IMR-90 (cell line): ENCODE measurements around the gene RBFA. TPM values are rescaled to one million over a fixed set of nuclear protein-coding genes. Genes with fewer than 3 reads are reported as not detected.

Source experiments
- ATAC-seq: fragments of 200-7000 bp; cut with Tn5 transposase; 2 replicates; pipeline ENCODE4 v1.9.1; 2020; ENCODE audit warnings: low read depth, mild to moderate bottlenecking, moderate library complexity
- BruUV-seq: library from RNA; stranded (reverse); fragments of 400-500 nt; replicated peaks from 2 replicates; lab custom pipeline; 2021; lab: Mats Ljungman, UMichigan
- CTCF ChIA-PET: fragments of 300-600 bp; formaldehyde crosslinking; extraction: SDS; loops from one replicate; lab custom pipeline; 2021; ENCODE audit warnings: antibody characterized with exemption; lab: Yijun Ruan, JAX
- POLR2A ChIA-PET: fragments of 300-600 bp; sonication (Branson Sonifier 250); formaldehyde crosslinking; loops from one replicate; lab custom pipeline; 2022; ENCODE audit warnings: antibody characterized with exemption; ENCODE audit not compliant: unreplicated experiment; lab: Charles Lee
- DNase-seq: peaks from one replicate; pipeline ENCODE4 v3.0.0; 2013
- H2AFZ ChIP-seq: replicated peaks from 2 replicates; pipeline ENCODE3; 2013; ENCODE audit warnings: low read length, mild to moderate bottlenecking; ENCODE audit not compliant: poor library complexity
- H2AK5ac ChIP-seq: 2 replicates; pipeline ENCODE4 v1.6.1; 2013; ENCODE audit warnings: low read depth, low read length, inconsistent platforms
- H2AK9ac ChIP-seq: replicated peaks from 2 replicates; pipeline ENCODE3; 2013; ENCODE audit warnings: mild to moderate bottlenecking, low read depth, low read length, moderate library complexity; ENCODE audit not compliant: poor library complexity
- H2BK120ac ChIP-seq: 2 replicates; pipeline ENCODE4 v1.6.1; 2013; ENCODE audit warnings: low read depth, low read length, inconsistent platforms
- H2BK15ac ChIP-seq: 3 replicates; pipeline ENCODE4 v1.6.1; 2013; ENCODE audit warnings: low read depth, low read length, inconsistent platforms
- H2BK20ac ChIP-seq: 2 replicates; pipeline ENCODE4 v1.6.1; 2013; ENCODE audit warnings: low read depth, mild to moderate bottlenecking, inconsistent platforms, low read length, moderate library complexity
- H2BK5ac ChIP-seq: 2 replicates; pipeline ENCODE4 v1.6.1; 2013; ENCODE audit warnings: mild to moderate bottlenecking, low read depth, low read length, inconsistent platforms; ENCODE audit not compliant: poor library complexity, severe bottlenecking
- H3K14ac ChIP-seq: replicated peaks from 2 replicates; pipeline ENCODE4 v1.6.1; 2013; ENCODE audit warnings: low read depth, low read length, inconsistent platforms
- H3K18ac ChIP-seq: 2 replicates; pipeline ENCODE4 v1.6.1; 2013; ENCODE audit warnings: low read depth, low read length, control low read depth
- H3K23ac ChIP-seq: 2 replicates; pipeline ENCODE4 v1.6.1; 2013; ENCODE audit warnings: low read depth, low read length, inconsistent platforms
- H3K27ac ChIP-seq: 2 replicates; pipeline ENCODE4 v1.5.1; 2013; ENCODE audit warnings: mild to moderate bottlenecking, control low read depth, low read length; ENCODE audit not compliant: insufficient read depth
- H3K27me3 ChIP-seq: 2 replicates; pipeline ENCODE4 v1.6.1; 2013; ENCODE audit warnings: low read length; ENCODE audit not compliant: control insufficient read depth, insufficient read depth
- H3K36me3 ChIP-seq: 2 replicates; pipeline ENCODE4 v1.6.1; 2013; ENCODE audit warnings: low read length, mixed read lengths; ENCODE audit not compliant: control insufficient read depth, insufficient read depth
- H3K4ac ChIP-seq: 2 replicates; pipeline ENCODE4 v1.6.1; 2013; ENCODE audit warnings: low read depth, low read length, inconsistent platforms
- H3K4me1 ChIP-seq: 2 replicates; pipeline ENCODE4 v1.6.1; 2013; ENCODE audit warnings: low read length, mixed read lengths; ENCODE audit not compliant: control insufficient read depth, insufficient read depth
- H3K4me2 ChIP-seq: 2 replicates; pipeline ENCODE4 v1.6.1; 2013; ENCODE audit warnings: low read depth, mild to moderate bottlenecking, control low read depth, low read length, moderate library complexity
- H3K4me3 ChIP-seq: 2 replicates; pipeline ENCODE4 v1.5.1; 2013; ENCODE audit warnings: low read depth, mild to moderate bottlenecking, control low read depth, low read length, moderate library complexity; ENCODE audit not compliant: insufficient read depth
- H3K56ac ChIP-seq: 2 replicates; pipeline ENCODE4 v1.6.1; 2013; ENCODE audit warnings: low read length, inconsistent platforms; ENCODE audit not compliant: insufficient read depth; ENCODE audit errors: extremely low read depth
- H3K79me1 ChIP-seq, 2 experiments: 2 replicates each; pipeline ENCODE4 v1.6.1; 2013; ENCODE audit warnings: low read length in 2 of 2, inconsistent platforms in 1 of 2, low read depth in 1 of 2
- H3K9ac ChIP-seq: 2 replicates; pipeline ENCODE4 v1.6.1; 2013; ENCODE audit warnings: low read depth, low read length, control low read depth
- H3K9me1 ChIP-seq: 2 replicates; pipeline ENCODE4 v1.6.1; 2013; ENCODE audit warnings: low read length, inconsistent platforms; ENCODE audit not compliant: insufficient read depth
- H3K9me3 ChIP-seq: 2 replicates; pipeline ENCODE4 v1.6.1; 2013; ENCODE audit warnings: low read length; ENCODE audit not compliant: control insufficient read depth, insufficient read depth
- H4K20me1 ChIP-seq: 2 replicates; pipeline ENCODE4 v1.6.1; 2013; ENCODE audit warnings: low read length, inconsistent platforms; ENCODE audit not compliant: insufficient read depth
- H4K5ac ChIP-seq: 2 replicates; pipeline ENCODE4 v1.6.1; 2013; ENCODE audit warnings: mild to moderate bottlenecking, low read depth, low read length, control low read depth
- H4K8ac ChIP-seq, 2 experiments: 2 replicates each; pipeline ENCODE4 v1.6.1; 2013; ENCODE audit warnings: low read depth in 2 of 2, low read length in 2 of 2, control low read depth in 1 of 2, inconsistent platforms in 1 of 2
- H4K91ac ChIP-seq: 2 replicates; pipeline ENCODE4 v1.6.1; 2013; ENCODE audit warnings: low read depth, low read length, inconsistent platforms; ENCODE audit not compliant: insufficient read depth
- BHLHE40 ChIP-seq: fragments of 150-350 bp; IDR thresholded peaks from 2 replicates; pipeline ENCODE4 v1.6.1; 2016; ENCODE audit warnings: mild to moderate bottlenecking, low read depth, low read length
- CTCF ChIP-seq: conservative IDR thresholded peaks from 2 replicates; pipeline ENCODE4 v1.5.1; 2012; ENCODE audit warnings: mild to moderate bottlenecking, low read depth, low read length, improper control_type of control experiment
- ELK1 ChIP-seq: fragments of 150-350 bp; IDR thresholded peaks from 2 replicates; pipeline ENCODE4 v1.6.1; 2016; ENCODE audit warnings: low read depth, mild to moderate bottlenecking, low read length, moderate library complexity, borderline replicate concordance
- FOS ChIP-seq: fragments of 150-350 bp; IDR thresholded peaks from 2 replicates; pipeline ENCODE4 v1.6.1; 2016; ENCODE audit warnings: low read depth, low read length
- MAZ ChIP-seq: IDR thresholded peaks from 2 replicates; pipeline ENCODE4 v1.6.1; 2012; ENCODE audit warnings: low read depth, mild to moderate bottlenecking, low read length, improper control_type of control experiment, moderate library complexity, borderline replicate concordance
- NFE2L2 ChIP-seq: fragments of 150-350 bp; IDR thresholded peaks from 2 replicates; pipeline ENCODE4 v1.6.1; 2016; ENCODE audit warnings: low read depth, mild to moderate bottlenecking, low read length
- POLR2A ChIP-seq: IDR thresholded peaks from 2 replicates; pipeline ENCODE4 v1.6.1; 2012; ENCODE audit warnings: mild to moderate bottlenecking, low read depth, low read length
- RAD21 ChIP-seq: IDR thresholded peaks from 2 replicates; pipeline ENCODE4 v1.6.1; 2012; ENCODE audit warnings: low read length, improper control_type of control experiment
- RCOR1 ChIP-seq: IDR thresholded peaks from 2 replicates; pipeline ENCODE4 v1.6.1; 2012; ENCODE audit warnings: mild to moderate bottlenecking, low read length, improper control_type of control experiment; ENCODE audit not compliant: insufficient replicate concordance
- RFX5 ChIP-seq: IDR thresholded peaks from 2 replicates; pipeline ENCODE4 v1.8.0; 2012; ENCODE audit warnings: low read depth, mild to moderate bottlenecking, low read length, moderate library complexity
- USF2 ChIP-seq: fragments of 150-350 bp; IDR thresholded peaks from 2 replicates; pipeline ENCODE4 v1.6.1; 2017; ENCODE audit warnings: mild to moderate bottlenecking, antibody characterized with exemption, low read length, low read depth
- WGBS, 2 experiments: methylation state at CpG; one replicate each; pipeline versions ENCODE4 v1.1.5 to v1.1.7; 2013; ENCODE audit warnings: missing lambda C conversion rate in 2 of 2; ENCODE audit not compliant: insufficient read length in 1 of 2; ENCODE audit errors: extremely low coverage in 2 of 2; 5-methylcytosine and 5-hydroxymethylcytosine counted together
- dilution Hi-C: fragments of 300-500 bp; cut with HindIII; formaldehyde crosslinking; loops from one replicate; pipeline ENCODE4 v1.14.3; 2018; ENCODE audit warnings: low sequenced_read_pairs; ENCODE audit not compliant: unreplicated experiment
- in situ Hi-C: fragments of 300-500 bp; cut with MboI; formaldehyde crosslinking; loops from 3 replicates; pipeline ENCODE4 v1.14.3; 2019; ENCODE audit warnings: low sequenced_read_pairs, inconsistent platforms, mixed read lengths
- intact Hi-C: fragments of 100-400 bp; cut with micrococcal nuclease; formaldehyde crosslinking; loops from 2 replicates; pipeline ENCODE4 v1.10.0; 2022
- polyA plus RNA-seq, 3 experiments: library from polyadenylated mRNA; depleted of rRNA; stranded (reverse); fragments of >200 nt; gene quantifications; 2 replicates each; pipeline ENCODE4 v1.2.3, GENCODE V29; 2012; ENCODE audit warnings: low replicate concordance in 1 of 3
- total RNA-seq: library from RNA; depleted of rRNA; stranded (reverse); fragments of >200 nt; gene quantifications from 2 replicates; pipeline ENCODE4 v1.2.3, GENCODE V29; 2012

The RBFA gene
- total and polyA plus RNA-seq, 2 of the 4 experiments (the other 2 are of a cell fraction), result 21.0 to 38.0 TPM

- H4K20me1 ChIP-seq, result peaks cover 39% of the 10 kb centered on the region
- DNase-seq (no peak), ATAC-seq (no peak)
- peak overlapping the region; percentile 90 for H2AK9ac ChIP-seq
- peak overlapping the region; percentile 95 for H3K4ac ChIP-seq
- H3K9me1 ChIP-seq, result no peaks in the 10 kb centered on the region
- H2BK20ac ChIP-seq, result no peak overlapping the region
- peak overlapping the region; percentile 25 for H2BK5ac ChIP-seq
- no peak overlapping the region for H2BK120ac ChIP-seq
- H2BK15ac ChIP-seq, result no peak overlapping the region; the same call in 2 of the 3 replicates
- H3K56ac ChIP-seq, result peak overlapping the region; percentile 93
- H3K18ac ChIP-seq, result no peak overlapping the region
- H3K36me3 ChIP-seq, result peaks cover 9% of the 10 kb centered on the region
- H4K8ac ChIP-seq, result peak overlapping the region; percentile 94 to 99
- peak overlapping the region; percentile 84 for H4K91ac ChIP-seq
- peak overlapping the region; percentile 89 for H3K4me2 ChIP-seq
- H3K4me3 ChIP-seq, result peak overlapping the region; percentile 85
- peak overlapping the region; percentile 92 for H3K27ac ChIP-seq
- peak overlapping the region; percentile 94 for H2AK5ac ChIP-seq
- ChIA-PET CTCF (no interaction called here), POLR2A (no interaction called here)
- BruUV-seq, result no TSS peak
- H2AFZ ChIP-seq, result peak overlapping the region; percentile 97
- no CpG with 5 or more reads among the region's 14 CpGs for WGBS, 2 experiments
- H4K5ac ChIP-seq, result peak overlapping the region; percentile 7; the same call in 1 of the 2 replicates
- H3K9me3 ChIP-seq, result no peaks in the 10 kb centered on the region
- H3K9ac ChIP-seq, result peak overlapping the region; percentile 96
- H3K4me1 ChIP-seq, result peaks cover 6% of the 10 kb centered on the region
- dilution Hi-C loops (no loop called here), in situ Hi-C loops (no loop called here), intact Hi-C loops (loop anchor here (5.0 kb wide), 1 partner anchor 143 kb away; no protein-coding TSS in a partner anchor)
- TF ChIP-seq FOS, result no peak
- TF ChIP-seq ELK1, result no peak
- TF ChIP-seq CTCF, result no peak
- no peak for TF ChIP-seq POLR2A
- TF ChIP-seq MAZ, result no peak
- no peak for TF ChIP-seq NFE2L2
- no peak for TF ChIP-seq RFX5
- TF ChIP-seq BHLHE40, result no peak
- no peak for TF ChIP-seq RAD21
- TF ChIP-seq RCOR1, result no peak
- no peak for TF ChIP-seq USF2
- peak overlapping the region; percentile 12; the same call in 1 of the 2 replicates for H3K23ac ChIP-seq
- no peaks in the 10 kb centered on the region for H3K27me3 ChIP-seq
- 0 out of 2 replicates have a peak overlapping the region, but pooled peaks have one; percentile 52 for H3K14ac ChIP-seq
- H3K79me1 ChIP-seq, result peaks cover 2 to 35% of the 10 kb centered on the region in 2 experiments; a peak in 3 of 4 replicates
Measured at GRCh38 chr18:79989195-79989497, 45.1 kb upstream of the RBFA start.
